Measurements from ENCODE around the gene CRIM1.

Gene CRIM1

GRCh38 chr2:36577884-36578283, 222.3 kb downstream of the CRIM1 start:
- DNase-seq (ENCODE audit: low read depth, low spot score) = no peak

GRCh38 chr2:36578343-36579296, 223.0 kb downstream of the CRIM1 start:
- DNase-seq (ENCODE audit: low read depth, low spot score) = no peak

- no peak for DNase-seq (ENCODE audit: low read depth, low spot score)
Observed at GRCh38 chr2:36579297-36579664, 223.7 kb downstream of the CRIM1 start.

- DNase-seq (ENCODE audit: low read depth, low spot score) = no peak
Observed at GRCh38 chr2:36582538-36582937, 227.0 kb downstream of the CRIM1 start.

- no peak for DNase-seq (ENCODE audit: low read depth, low spot score)
Observed at GRCh38 chr2:36582951-36583350, 227.4 kb downstream of the CRIM1 start.

GRCh38 chr2:36584148-36584794, 228.7 kb downstream of the CRIM1 start:
- DNase-seq (ENCODE audit: low read depth, low spot score) = no peak

- DNase-seq (ENCODE audit: low read depth, low spot score) = no peak
Observed at GRCh38 chr2:36586672-36587071, 231.1 kb downstream of the CRIM1 start.

GRCh38 chr2:36587101-36587500, 231.5 kb downstream of the CRIM1 start:
- DNase-seq (ENCODE audit: low read depth, low spot score) = no peak

- DNase-seq (ENCODE audit: low read depth, low spot score) = no peak
Observed at GRCh38 chr2:36587556-36587955, 232.0 kb downstream of the CRIM1 start.

- DNase-seq (ENCODE audit: low read depth, low spot score) = no peak
Observed at GRCh38 chr2:36589230-36589630, 233.7 kb downstream of the CRIM1 start.

- no peak for DNase-seq (ENCODE audit: low read depth, low spot score)
Observed at GRCh38 chr2:36594849-36595248, 239.3 kb downstream of the CRIM1 start.

GRCh38 chr2:36596397-36596796, 240.8 kb downstream of the CRIM1 start:
- DNase-seq (ENCODE audit: low read depth, low spot score) = no peak

GRCh38 chr2:36597003-36597531, 241.5 kb downstream of the CRIM1 start:
- no peak for DNase-seq (ENCODE audit: low read depth, low spot score)

GRCh38 chr2:36597532-36598377, 242.2 kb downstream of the CRIM1 start, which contains the start of gene FEZ2:
Gene FEZ2, minus strand, starts transcription at chr2:36598168. Its CDS starts 26 bp downstream, at chr2:36598142.
- DNase-seq (ENCODE audit: low read depth, low spot score) = peak; percentile 39
